HG03460 (cell line): ENCODE measurements around the gene GALNT3.

Experiments used
- ATAC-seq: cut with Tn5 transposase; IDR thresholded peaks from one replicate; pipeline ENCODE4 v1.9.1; 2021; ENCODE audit not compliant: unreplicated experiment

Gene GALNT3

DNA sequence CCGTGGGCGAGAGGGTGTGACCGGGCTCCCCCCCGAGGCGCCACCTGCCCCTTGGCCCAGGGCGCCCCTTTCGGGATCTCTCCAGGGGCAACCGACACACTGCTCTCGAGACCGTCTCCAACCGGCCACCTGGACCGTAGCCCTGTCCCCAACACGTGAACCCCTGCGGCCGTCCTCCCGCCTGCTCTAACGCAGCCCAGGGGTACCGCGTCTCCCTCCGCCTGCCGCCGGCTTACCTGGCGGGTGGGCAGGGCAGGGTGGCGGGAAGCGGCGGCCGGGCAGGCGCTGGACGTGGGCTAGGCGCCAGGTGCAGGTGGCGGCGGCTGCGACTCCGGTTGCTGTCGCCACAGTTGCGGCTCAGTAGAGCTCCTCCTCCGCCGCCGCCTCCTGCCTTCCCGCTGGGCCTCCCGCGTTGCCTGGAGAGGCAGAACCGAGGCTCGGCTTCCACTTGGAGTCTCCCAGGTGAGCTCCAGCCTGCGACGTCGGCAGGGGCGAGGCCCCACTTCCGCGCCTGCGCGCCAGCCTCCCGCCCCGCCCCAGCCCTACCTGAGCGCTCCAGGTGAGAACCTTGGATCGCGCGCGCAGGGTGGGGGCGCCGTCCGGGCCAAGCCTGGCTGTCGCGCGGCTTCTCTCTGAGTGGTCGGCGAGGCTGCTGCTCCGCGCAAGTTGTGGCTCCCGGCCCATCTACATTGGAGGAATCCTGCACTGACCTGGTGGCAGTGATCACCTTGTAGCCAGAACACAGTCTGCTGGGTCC is at the start of gene GALNT3:
TSS of gene GALNT3 (minus strand) at position 469 of the 757 bp plus-strand sequence. CDS start 23,547 bp downstream, outside the sequence.
- ATAC-seq, result peak; percentile 29

GRCh38 chr2:165843351-165843750 is 49.3 kb upstream of the GALNT3 start:
- no peak for ATAC-seq

DNA sequence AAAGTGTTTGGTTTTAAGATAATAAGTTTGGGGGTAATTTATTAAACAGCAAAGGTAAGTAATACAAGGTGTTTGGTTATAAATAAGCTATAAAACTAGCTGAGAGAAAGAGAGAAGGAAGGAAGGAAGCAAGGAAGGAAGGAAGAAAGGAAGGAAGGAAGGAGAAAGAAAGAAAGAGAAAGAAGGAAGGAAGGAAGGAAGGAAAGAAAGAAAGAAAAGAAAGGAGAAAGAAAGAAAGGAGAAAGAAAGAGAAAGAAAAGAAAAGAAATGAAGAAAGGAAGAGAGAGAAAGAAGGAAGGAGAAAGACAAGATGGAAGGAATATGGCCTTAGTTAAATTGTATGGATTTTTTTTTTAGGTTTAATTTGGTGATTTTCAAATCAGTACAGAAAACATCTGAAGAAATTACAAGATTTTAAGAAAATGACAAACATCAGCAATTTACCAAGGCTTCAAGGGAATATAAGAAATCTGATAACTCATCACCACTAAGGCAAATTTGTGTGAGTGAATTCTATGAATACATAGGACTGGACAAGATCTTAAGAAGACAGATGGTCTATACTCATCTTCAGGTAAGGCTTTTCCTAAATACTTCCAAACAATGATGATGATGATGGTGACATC is 46.4 kb upstream of the GALNT3 start:
- ATAC-seq, result no peak

DNA sequence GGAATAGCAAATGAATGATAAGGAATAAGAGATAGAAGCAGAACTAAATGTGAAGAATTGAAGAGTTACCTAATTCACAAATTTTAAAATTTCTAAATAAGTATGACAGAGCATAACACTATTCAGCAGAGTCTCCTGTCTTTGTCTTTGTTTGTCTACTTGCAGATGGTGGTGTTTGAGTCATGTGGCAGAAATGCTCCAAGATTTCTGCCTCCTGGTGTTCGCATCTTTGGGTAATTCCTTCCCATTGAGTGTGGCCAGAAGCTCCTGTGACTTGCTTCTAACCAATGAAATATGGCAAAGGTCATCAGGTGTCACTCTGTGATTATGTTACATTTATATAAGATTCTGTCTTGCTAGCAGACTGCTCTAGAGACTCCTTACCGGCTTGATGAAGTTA is 45.6 kb upstream of the GALNT3 start:
- ATAC-seq, result no peak

- no peak for ATAC-seq
Measured at GRCh38 chr2:165837122-165837521, 43.1 kb upstream of the GALNT3 start.

DNA sequence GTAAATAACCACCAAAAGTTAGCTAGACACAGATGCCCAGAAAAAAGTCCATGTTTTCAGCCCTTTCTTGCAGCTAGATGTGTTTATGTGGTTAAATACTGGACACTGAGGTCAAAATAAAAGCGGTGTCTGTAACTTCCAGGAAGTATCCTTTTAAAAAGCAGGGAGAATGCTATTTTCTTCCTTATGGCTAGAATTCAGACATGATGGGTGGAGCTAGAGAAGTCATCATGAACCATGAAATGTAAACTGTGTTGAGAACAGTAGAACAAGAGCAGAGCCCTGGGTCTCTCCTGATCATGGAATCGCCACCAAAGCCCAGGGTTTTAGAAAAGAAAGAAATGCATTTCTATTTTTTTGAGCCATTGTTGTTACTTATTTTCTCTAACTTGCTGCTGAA is 41.3 kb upstream of the GALNT3 start:
- ATAC-seq, result no peak

- no peak for ATAC-seq
Measured at GRCh38 chr2:165833156-165833555, 39.1 kb upstream of the GALNT3 start.

DNA sequence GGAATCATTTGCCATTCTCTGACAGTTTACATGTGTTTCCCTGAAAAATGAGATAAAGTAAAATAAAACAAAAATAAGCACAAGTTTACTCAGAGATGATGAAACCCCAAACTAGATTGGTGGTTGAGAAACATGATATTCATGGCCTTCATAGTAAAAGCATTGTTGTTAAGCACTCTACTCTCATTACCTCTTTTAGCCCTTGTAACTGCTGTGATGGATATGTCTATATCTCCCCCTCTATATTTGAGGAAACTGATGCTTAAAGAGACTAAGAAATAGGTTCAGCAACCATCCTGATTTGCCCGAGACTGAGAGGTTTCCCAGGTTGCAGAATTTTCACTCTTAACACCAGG is 33.9 kb upstream of the GALNT3 start:
- no peak for ATAC-seq

DNA sequence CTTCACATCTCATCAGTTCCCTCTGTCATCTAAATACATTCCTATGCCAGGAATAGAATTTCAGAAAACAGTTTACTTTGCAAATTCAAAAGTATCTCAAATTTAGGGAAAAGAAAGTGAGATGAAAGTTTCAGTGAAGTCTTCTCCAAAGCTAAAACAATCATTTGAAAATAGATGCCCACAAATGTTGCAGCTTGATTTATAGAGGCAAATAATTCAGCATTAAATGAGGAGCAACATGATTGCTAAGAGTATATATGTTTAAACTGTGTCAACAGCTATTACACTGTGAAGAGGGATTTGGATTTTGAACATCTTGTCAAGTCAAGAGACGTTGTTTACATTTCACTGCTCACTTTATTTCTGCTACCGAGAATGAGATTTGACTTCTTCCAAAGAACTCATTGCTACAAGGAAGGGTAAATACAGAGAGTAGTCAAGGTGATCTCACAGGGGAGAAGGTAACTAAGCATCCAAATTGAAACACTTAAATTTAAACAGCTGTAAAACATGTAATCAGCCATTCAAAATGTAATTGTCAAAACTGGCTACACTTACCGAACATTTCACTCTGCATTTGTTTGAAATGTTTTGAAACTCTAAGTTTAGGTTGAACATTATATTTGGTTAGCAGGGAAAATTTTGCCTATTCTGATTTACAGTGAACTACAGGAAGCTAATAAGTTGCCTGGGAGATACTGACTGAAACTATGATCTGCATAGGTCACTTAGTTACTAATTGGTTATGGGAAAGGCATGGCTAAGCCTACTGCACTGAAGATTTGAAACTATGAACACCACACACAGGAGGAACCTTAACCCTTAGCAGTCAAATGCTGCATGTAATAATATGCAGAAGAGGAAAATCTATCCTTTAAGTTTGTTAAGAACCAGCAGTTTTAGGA is 33.2 kb upstream of the GALNT3 start:
- peak; percentile 93 for ATAC-seq

DNA sequence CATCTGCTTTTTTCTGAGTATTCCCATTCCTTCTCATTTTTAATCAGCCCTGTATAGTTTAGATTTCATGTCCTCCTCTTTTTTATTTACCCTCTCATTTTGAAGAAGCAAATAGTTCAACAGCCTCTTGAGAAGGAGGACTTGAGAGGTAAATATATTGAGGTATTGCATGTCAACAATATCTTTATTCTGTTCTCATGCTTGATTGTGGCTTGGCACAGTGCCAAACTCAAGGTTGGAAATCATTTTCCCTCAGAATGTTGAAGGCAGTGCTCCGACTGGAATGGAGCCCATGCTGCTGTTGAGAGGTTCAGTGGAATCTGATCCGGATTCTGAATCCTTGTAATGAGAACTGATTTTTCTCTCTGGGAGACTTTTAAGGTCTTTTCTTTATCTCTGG is 31.0 kb upstream of the GALNT3 start:
- ATAC-seq, result no peak

DNA sequence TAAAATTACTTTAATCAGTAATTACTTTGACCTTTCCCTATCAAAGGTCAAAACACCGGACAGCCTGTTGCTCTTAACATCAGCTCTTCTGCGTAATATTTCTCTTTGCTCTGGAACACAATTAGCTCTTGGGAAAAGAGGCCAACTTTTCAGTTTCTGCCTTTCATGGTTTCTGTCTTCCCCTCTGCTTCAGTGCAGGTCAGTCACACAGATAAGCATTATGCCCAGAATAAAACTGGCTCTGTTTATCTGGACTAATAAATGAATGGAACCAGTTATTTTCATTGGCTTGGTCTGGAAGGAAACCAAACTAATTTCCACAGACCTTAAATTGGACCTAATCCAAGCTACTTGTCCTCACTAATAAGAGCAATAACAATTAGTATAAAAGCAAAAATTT is 26.2 kb upstream of the GALNT3 start:
- no peak for ATAC-seq

- ATAC-seq, result no peak
Measured at GRCh38 chr2:165818920-165819319, 24.9 kb upstream of the GALNT3 start.

DNA sequence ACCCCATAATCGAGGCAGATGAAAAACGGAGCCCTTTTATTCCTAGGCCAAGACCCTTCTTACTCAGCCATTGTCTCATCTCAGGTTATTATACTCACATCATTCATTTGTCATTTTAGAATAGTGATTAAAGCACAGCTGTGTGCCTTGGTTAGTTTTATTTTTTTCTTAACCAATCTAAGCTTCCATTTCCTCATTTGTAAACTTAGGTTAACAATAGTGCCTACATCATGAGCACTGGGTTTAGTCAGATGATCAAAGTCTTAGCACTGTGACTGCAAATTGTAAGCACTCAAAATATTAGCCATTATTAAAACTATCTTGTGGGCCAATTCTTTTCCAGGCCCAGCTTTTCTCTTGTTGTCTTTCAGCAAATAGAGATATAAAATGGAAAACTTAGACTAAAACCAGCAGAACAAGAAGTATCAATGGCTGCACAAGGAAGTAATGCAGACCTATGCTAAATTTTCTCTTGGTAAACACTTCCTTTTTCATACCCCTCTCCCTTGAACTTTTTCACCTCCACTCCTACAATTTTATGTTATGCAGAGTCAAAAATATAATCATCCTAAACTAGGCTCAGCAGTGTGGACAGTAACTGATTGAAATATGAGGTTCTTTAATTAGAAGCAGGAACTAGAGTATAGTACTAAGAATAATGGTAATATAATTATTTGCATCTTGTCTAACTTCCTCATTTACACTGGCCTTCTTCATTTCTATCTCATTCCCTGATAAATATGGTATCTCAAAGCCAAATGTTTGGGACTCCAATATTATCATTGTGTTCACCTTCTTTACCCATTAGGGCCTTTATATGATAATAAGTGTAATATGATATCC is 21.5 kb upstream of the GALNT3 start:
- peak; percentile 67 for ATAC-seq

DNA sequence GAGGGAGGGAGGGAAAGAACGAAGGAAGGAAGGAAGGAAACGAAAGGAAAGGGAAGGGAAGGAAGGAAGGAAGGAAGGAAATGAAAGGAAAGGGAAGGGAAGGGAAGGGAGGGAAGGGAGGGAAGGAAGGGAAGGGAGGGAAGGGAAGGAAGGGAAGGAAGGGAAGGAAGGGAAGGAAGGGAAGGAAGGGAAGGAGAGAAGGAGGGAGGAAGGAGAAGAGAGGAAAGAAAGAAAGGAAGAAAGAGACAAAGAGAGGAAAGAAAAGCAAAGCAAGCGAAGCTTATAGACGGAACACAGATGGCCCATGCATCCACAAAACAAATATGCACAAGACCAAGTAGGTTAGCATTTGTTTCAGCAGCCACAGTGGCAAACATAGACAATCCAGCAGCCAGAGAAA is 20.4 kb upstream of the GALNT3 start:
- no peak for ATAC-seq

- no peak for ATAC-seq
Measured at GRCh38 chr2:165811592-165812370, 17.7 kb upstream of the GALNT3 start.

DNA sequence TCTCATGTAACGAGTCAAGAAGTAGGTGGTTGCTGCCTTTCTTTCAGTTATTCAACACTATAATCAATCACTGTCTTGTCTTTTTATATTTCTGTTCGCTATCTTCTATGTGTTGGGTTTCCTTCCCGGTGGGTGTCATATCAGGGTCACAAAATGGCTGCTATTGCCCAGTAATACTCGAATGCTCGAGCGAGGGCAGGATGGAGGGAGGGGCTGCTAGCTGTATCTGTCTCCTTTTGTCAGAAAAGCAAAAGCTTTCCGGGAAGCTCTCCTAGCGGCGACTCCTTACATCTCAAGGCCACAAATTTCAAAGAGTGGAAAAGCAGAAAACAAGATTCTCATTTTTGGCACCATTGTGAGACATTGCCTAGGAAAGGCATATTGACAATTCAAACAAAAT is 16.4 kb upstream of the GALNT3 start:
- no peak for ATAC-seq

GRCh38 chr2:165804719-165805118 is 10.7 kb upstream of the GALNT3 start:
- ATAC-seq, result no peak

GRCh38 chr2:165803123-165803760 is 9.2 kb upstream of the GALNT3 start:
- no peak for ATAC-seq

GRCh38 chr2:165801176-165801575 is 7.1 kb upstream of the GALNT3 start:
- no peak for ATAC-seq
